GM23338 (cell line): ENCODE results near the gene SLC7A4. TPM values are rescaled to one million over a fixed set of nuclear protein-coding genes. Genes with fewer than 3 reads are reported as not detected.
A peak's percentile ranks its signal among the peaks of the same experiment; 100 is the strongest.

Experiments used
- ATAC-seq: fragments of 200-7000 bp; cut with Tn5 transposase; 3 replicates; pipeline ENCODE4 v1.9.1; 2020
- DNase-seq: peaks from one replicate; pipeline ENCODE4 v3.0.0-alpha.2; 2015; ENCODE audit warnings: low spot score
- H2AFZ ChIP-seq: fragments of 200-600 bp; sonication (generic); 2 replicates; pipeline ENCODE4 v1.8.0; 2016; ENCODE audit warnings: antibody characterized with exemption, mild to moderate bottlenecking, moderate library complexity
- H3F3A ChIP-seq: fragments of 200-600 bp; sonication (generic); replicated peaks from 2 replicates; pipeline ENCODE4 v1.8.0; 2017; ENCODE audit warnings: antibody characterized with exemption, mixed run types, low read depth
- H3K27ac ChIP-seq: fragments of 200-600 bp; sonication (generic); 2 replicates; pipeline ENCODE4 v1.6.1; 2016; ENCODE audit warnings: low read depth
- H3K27me3 ChIP-seq: fragments of 200-600 bp; sonication (generic); 2 replicates; pipeline ENCODE4 v1.8.0; 2016; ENCODE audit warnings: mild to moderate bottlenecking, mixed run types, moderate library complexity; ENCODE audit not compliant: insufficient read depth
- H3K36me3 ChIP-seq: fragments of 200-600 bp; sonication (generic); 2 replicates; pipeline ENCODE4 v1.8.0; 2016; ENCODE audit warnings: mild to moderate bottlenecking; ENCODE audit not compliant: insufficient read depth
- H3K4me1 ChIP-seq: fragments of 200-600 bp; sonication (generic); 2 replicates; pipeline ENCODE4 v1.8.0; 2016; ENCODE audit warnings: mild to moderate bottlenecking, moderate library complexity; ENCODE audit not compliant: insufficient read depth
- H3K4me2 ChIP-seq: fragments of 200-600 bp; sonication (generic); 2 replicates; pipeline ENCODE4 v1.7.1; 2017; ENCODE audit warnings: mixed run types
- H3K4me3 ChIP-seq: fragments of 200-600 bp; sonication (generic); 2 replicates; pipeline ENCODE4 v1.6.1; 2016; ENCODE audit warnings: mixed run types
- H3K79me2 ChIP-seq: fragments of 200-600 bp; sonication (generic); replicated peaks from 2 replicates; pipeline ENCODE4 v1.8.0; 2017; ENCODE audit warnings: mild to moderate bottlenecking; ENCODE audit not compliant: insufficient read depth
- H3K9me2 ChIP-seq: fragments of 200-600 bp; sonication (generic); 2 replicates; pipeline ENCODE4 v1.8.0; 2017; ENCODE audit not compliant: insufficient read depth
- H4K20me1 ChIP-seq: fragments of 200-600 bp; sonication (generic); replicated peaks from 2 replicates; pipeline ENCODE4 v1.8.0; 2017; ENCODE audit warnings: mild to moderate bottlenecking; ENCODE audit not compliant: insufficient read depth
- H3K27ac Mint-ChIP-seq: 2 replicates; pipeline ENCODE4 v1.8.0; 2020; ENCODE audit warnings: inconsistent platforms, mild to moderate bottlenecking, moderate library complexity, mixed read lengths
- H3K27me3 Mint-ChIP-seq: 3 replicates; pipeline ENCODE4 v1.8.0; 2022; ENCODE audit warnings: low read depth, mild to moderate bottlenecking, moderate library complexity, mixed read lengths, inconsistent platforms; ENCODE audit not compliant: insufficient read depth, poor library complexity
- H3K36me3 Mint-ChIP-seq: 3 replicates; pipeline ENCODE4 v1.8.0; 2021; ENCODE audit warnings: low read depth, mild to moderate bottlenecking, inconsistent platforms, moderate library complexity, mixed read lengths
- H3K4me1 Mint-ChIP-seq: 3 replicates; pipeline ENCODE4 v1.8.0; 2020; ENCODE audit warnings: mild to moderate bottlenecking, inconsistent platforms, mixed read lengths
- H3K4me3 Mint-ChIP-seq: 3 replicates; pipeline ENCODE4 v1.8.0; 2021; ENCODE audit warnings: moderate library complexity, mild to moderate bottlenecking, inconsistent platforms, mixed read lengths
- H3K9me3 Mint-ChIP-seq: 3 replicates; pipeline ENCODE4 v1.8.0; 2020; ENCODE audit warnings: moderate library complexity, mild to moderate bottlenecking, inconsistent platforms, mixed read lengths
- CREB1 ChIP-seq: fragments of 250-450 bp; sonication (Bioruptor Pico); IDR thresholded peaks from 2 replicates; pipeline ENCODE4 v1.5.0; 2020; ENCODE audit warnings: low read depth, mild to moderate bottlenecking, moderate library complexity
- CTCF ChIP-seq, 2 experiments: fragments of 200-600 bp in 1 of 2; sonication (generic) in 1 of 2; conservative IDR thresholded peaks; 2 replicates each; pipeline versions ENCODE4 v1.5.1 to v1.6.1; 2016 to 2017; ENCODE audit warnings: antibody characterized with exemption in 2 of 2, low read depth in 2 of 2, mild to moderate bottlenecking in 2 of 2, moderate library complexity in 1 of 2
- ETS1 ChIP-seq: IDR thresholded peaks from 2 replicates; pipeline ENCODE4 v1.6.1; 2016; ENCODE audit warnings: antibody characterized with exemption
- EZH2 ChIP-seq: fragments of 200-600 bp; sonication (generic); IDR thresholded peaks from one replicate; pipeline ENCODE4 v1.8.0; 2017; ENCODE audit warnings: antibody characterized with exemption, mild to moderate bottlenecking, low read depth; ENCODE audit not compliant: unreplicated experiment
- EZH2phosphoT487 ChIP-seq: fragments of 200-600 bp; sonication (generic); IDR thresholded peaks from one replicate; pipeline ENCODE4 v1.8.1; 2018; ENCODE audit warnings: antibody characterized with exemption; ENCODE audit not compliant: unreplicated experiment
- NANOG ChIP-seq: IDR thresholded peaks from 2 replicates; pipeline ENCODE4 v1.6.1; 2016; ENCODE audit warnings: antibody characterized with exemption, borderline replicate concordance
- POLR2AphosphoS5 ChIP-seq: IDR thresholded peaks from 2 replicates; pipeline ENCODE4 v1.6.1; 2016; ENCODE audit warnings: antibody characterized with exemption, low read depth
- REST ChIP-seq: IDR thresholded peaks from one replicate; pipeline ENCODE4 v1.6.1; 2018; ENCODE audit warnings: antibody characterized with exemption; ENCODE audit not compliant: unreplicated experiment
- ZNF114 ChIP-seq: fragments of 250-450 bp; sonication (Bioruptor Pico); IDR thresholded peaks from 2 replicates; pipeline ENCODE4 v1.5.0; 2020; ENCODE audit warnings: mild to moderate bottlenecking, moderate library complexity
- ZNF331 ChIP-seq: fragments of 250-450 bp; sonication (Bioruptor Pico); IDR thresholded peaks from 2 replicates; pipeline ENCODE4 v1.5.0; 2020; ENCODE audit warnings: low read depth, mild to moderate bottlenecking, moderate library complexity
- ZNF462 ChIP-seq: fragments of 250-450 bp; sonication (Bioruptor Pico); IDR thresholded peaks from 2 replicates; pipeline ENCODE4 v1.5.0; 2020; ENCODE audit warnings: mild to moderate bottlenecking, moderate library complexity
- polyA plus RNA-seq: library from polyadenylated mRNA; unstranded; fragments of >200 nt; fragmentation: Nextera tagmentation; extraction: Ambion mirVana; gene quantifications from 2 replicates; pipeline ENCODE4 v1.2.1, GENCODE V29; 2016
- total RNA-seq: library from RNA; depleted of rRNA; stranded (reverse); fragments of >200 nt; shearing (Covaris generic); gene quantifications from 2 replicates; pipeline ENCODE4 v1.2.3, GENCODE V29; 2014

The SLC7A4 gene
- total and polyA plus RNA-seq, 2 experiments from 2014 or later: 0.07 to 0.44 TPM

- TF ChIP-seq ZNF462 (no peak), NANOG (no peak)
These were observed 51.8 kb downstream of the SLC7A4 start (continued) for GRCh38 chr22:20980523-20980922.

- H2AFZ ChIP-seq: no peak overlapping the region
- peaks cover 20% of the 10 kb centered on the region for H3K9me3 Mint-ChIP-seq
- TF ChIP-seq ZNF114: no peak
- no peak for TF ChIP-seq ZNF331 (CRISPR knock-in tag)
- no peak for TF ChIP-seq CREB1
- no peak for TF ChIP-seq REST
- no peak for TF ChIP-seq POLR2AphosphoS5
- no peak for TF ChIP-seq ETS1
- no peak for TF ChIP-seq EZH2
- no peak for TF ChIP-seq CTCF (conservative IDR thresholded peaks at IDR 0.05; ENCODE audit: low read depth in 2 of 2)
- TF ChIP-seq NANOG: no peak
- no peak for TF ChIP-seq EZH2phosphoT487
- H3K4me2 ChIP-seq: peak overlapping the region; percentile 82
- H3K4me3 Mint-ChIP-seq: peak overlapping the region; percentile 74
- H3K27me3 Mint-ChIP-seq: peaks cover 34% of the 10 kb centered on the region
- peaks cover 6% of the 10 kb centered on the region; the same call in 1 of the 3 replicates for H3K36me3 Mint-ChIP-seq
- H3K27ac Mint-ChIP-seq: no peak overlapping the region
- H3K4me1 ChIP-seq: peaks cover 11% of the 10 kb centered on the region; the same call in 1 of the 2 replicates
- H3K36me3 ChIP-seq: no peaks in the 10 kb centered on the region; the same call in 1 of the 2 replicates
- 0 out of 2 replicates have a peak, but pooled peaks cover 6% of the 10 kb centered on the region for H3K9me2 ChIP-seq
- no peak for DNase-seq
- no peaks in the 10 kb centered on the region for H3F3A ChIP-seq
- ATAC-seq: no peak; the same call in 2 of the 3 replicates
- no peaks in the 10 kb centered on the region for H3K27me3 ChIP-seq
- no peak overlapping the region for H3K27ac ChIP-seq
- peak overlapping the region; percentile 55 for H3K4me3 ChIP-seq
- H3K4me1 Mint-ChIP-seq: peaks cover 15% of the 10 kb centered on the region
- no peaks in the 10 kb centered on the region for H4K20me1 ChIP-seq
- no peaks in the 10 kb centered on the region for H3K79me2 ChIP-seq
These were observed 52.4 kb downstream of the SLC7A4 start for GRCh38 chr22:20979940-20980453.
